HL-60 (cell line): ENCODE results near the gene TRIM50.

Experiments used
- DNase-seq, 2 experiments: peaks; one replicate each; pipeline ENCODE4 v3.0.0-alpha.2; 2010 to 2020; ENCODE audit warnings: low read depth in 1 of 2, low spot score in 1 of 2
- H3K27ac ChIP-seq: fragments of 250-450 bp; sonication (Bioruptor Pico); replicated peaks from 2 replicates; pipeline ENCODE4 v1.5.1; 2020; ENCODE audit warnings: mild to moderate bottlenecking, moderate library complexity
- H3K27me3 ChIP-seq: fragments of 250-450 bp; sonication (Bioruptor Pico); 2 replicates; pipeline ENCODE4 v1.5.1; 2021; ENCODE audit warnings: mild to moderate bottlenecking, moderate library complexity; ENCODE audit not compliant: insufficient read depth, poor library complexity, severe bottlenecking
- H3K4me3 ChIP-seq: replicated peaks from 2 replicates; pipeline ENCODE4 v1.5.1; 2011; ENCODE audit warnings: mild to moderate bottlenecking, control low read depth, low read length; ENCODE audit not compliant: insufficient read depth
- CTCF ChIP-seq: IDR thresholded peaks from one replicate; pipeline ENCODE4 v1.5.1; 2011; ENCODE audit warnings: low read length, control low read depth, inconsistent platforms; ENCODE audit not compliant: insufficient read depth
- GABPA ChIP-seq: IDR thresholded peaks from 2 replicates; pipeline ENCODE4 v1.6.1; 2012; ENCODE audit warnings: low read depth
- POLR2AphosphoS5 ChIP-seq: IDR thresholded peaks from 2 replicates; pipeline ENCODE4 v1.6.1; 2012; ENCODE audit warnings: low read depth
- SPI1 ChIP-seq: IDR thresholded peaks from 2 replicates; pipeline ENCODE4 v1.6.1; 2012; ENCODE audit warnings: low read depth, mild to moderate bottlenecking, borderline replicate concordance
- TF ChIP-seq, protein P1 (sequence below): IDR thresholded peaks from 2 replicates; pipeline ENCODE4 v1.6.1; 2012; ENCODE audit warnings: low read depth; ENCODE audit not compliant: insufficient replicate concordance

TRIM50 gene

DNA sequence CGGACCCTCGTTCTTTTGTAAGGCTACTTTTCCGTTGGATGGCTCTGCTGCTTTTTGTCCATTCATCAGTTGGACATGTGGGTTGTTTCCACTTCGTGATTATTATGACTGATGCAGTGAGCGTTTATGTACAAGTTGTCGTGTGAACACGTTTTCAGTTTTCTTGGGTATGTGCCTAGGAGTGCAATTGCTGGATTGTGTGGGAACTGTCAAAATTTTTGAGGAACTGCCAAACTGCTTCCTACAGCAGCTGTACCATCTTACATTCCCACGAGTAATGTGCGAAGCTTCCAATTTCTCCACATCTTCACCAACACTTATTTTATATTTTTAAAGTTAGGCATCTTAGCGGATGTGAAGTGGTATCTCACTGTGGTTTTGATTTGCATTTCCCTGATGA is 10.4 kb upstream of the TRIM50 start:
- H3K27ac ChIP-seq = no peak overlapping the region
- H3K27me3 ChIP-seq = no peaks in the 10 kb centered on the region
- DNase-seq = no peak
- TF ChIP-seq GABPA (no peak), POLR2AphosphoS5 (no peak), SPI1 (peak; percentile 22; the same call in 1 of the 2 replicates)
- TF ChIP-seq, protein P1, sequence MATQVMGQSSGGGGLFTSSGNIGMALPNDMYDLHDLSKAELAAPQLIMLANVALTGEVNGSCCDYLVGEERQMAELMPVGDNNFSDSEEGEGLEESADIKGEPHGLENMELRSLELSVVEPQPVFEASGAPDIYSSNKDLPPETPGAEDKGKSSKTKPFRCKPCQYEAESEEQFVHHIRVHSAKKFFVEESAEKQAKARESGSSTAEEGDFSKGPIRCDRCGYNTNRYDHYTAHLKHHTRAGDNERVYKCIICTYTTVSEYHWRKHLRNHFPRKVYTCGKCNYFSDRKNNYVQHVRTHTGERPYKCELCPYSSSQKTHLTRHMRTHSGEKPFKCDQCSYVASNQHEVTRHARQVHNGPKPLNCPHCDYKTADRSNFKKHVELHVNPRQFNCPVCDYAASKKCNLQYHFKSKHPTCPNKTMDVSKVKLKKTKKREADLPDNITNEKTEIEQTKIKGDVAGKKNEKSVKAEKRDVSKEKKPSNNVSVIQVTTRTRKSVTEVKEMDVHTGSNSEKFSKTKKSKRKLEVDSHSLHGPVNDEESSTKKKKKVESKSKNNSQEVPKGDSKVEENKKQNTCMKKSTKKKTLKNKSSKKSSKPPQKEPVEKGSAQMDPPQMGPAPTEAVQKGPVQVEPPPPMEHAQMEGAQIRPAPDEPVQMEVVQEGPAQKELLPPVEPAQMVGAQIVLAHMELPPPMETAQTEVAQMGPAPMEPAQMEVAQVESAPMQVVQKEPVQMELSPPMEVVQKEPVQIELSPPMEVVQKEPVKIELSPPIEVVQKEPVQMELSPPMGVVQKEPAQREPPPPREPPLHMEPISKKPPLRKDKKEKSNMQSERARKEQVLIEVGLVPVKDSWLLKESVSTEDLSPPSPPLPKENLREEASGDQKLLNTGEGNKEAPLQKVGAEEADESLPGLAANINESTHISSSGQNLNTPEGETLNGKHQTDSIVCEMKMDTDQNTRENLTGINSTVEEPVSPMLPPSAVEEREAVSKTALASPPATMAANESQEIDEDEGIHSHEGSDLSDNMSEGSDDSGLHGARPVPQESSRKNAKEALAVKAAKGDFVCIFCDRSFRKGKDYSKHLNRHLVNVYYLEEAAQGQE = no peak
- H3K4me3 ChIP-seq = no peak overlapping the region

- Histone ChIP-seq H3K27me3 (no peaks in the 10 kb centered on the region), H3K4me3 (no peak overlapping the region), H3K27ac (no peak overlapping the region)
- DNase-seq = no peak
- TF ChIP-seq GABPA (no peak), CTCF (no peak), POLR2AphosphoS5 (no peak), SPI1 (no peak)
- TF ChIP-seq, protein P1 = no peak
Observed at GRCh38 chr7:73332447-73332846, 4.6 kb upstream of the TRIM50 start.

DNA sequence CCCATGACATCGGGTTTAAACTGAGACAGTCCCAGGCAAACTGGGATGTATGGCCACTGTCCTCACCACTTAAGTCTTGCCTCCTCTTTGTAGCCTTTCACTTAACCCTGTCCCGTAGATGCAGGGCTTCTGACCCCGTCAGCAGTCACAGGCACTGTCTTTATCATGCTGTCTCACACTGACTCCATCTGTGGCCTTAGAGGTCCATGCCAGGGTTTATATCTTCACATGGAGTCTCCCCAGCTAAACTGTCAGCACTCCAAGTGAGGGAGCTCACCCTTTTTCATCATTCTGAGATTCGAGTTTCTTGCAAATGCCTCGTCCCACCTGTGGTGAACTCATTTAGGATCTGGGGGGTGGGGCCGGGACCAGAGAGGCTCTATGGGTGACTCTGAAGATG is 2.9 kb upstream of the TRIM50 start:
- Histone ChIP-seq H3K4me3 (no peak overlapping the region), H3K27ac (no peak overlapping the region)
- TF ChIP-seq POLR2AphosphoS5 = no peak
- TF ChIP-seq GABPA = no peak

GRCh38 chr7:73329861-73330581 is 2.1 kb upstream of the TRIM50 start:
- H3K4me3 ChIP-seq = no peak overlapping the region

More for the DNA sequence above, 2.9 kb upstream of the TRIM50 start:
- no peaks in the 10 kb centered on the region for H3K27me3 ChIP-seq
- no peak for DNase-seq

More at GRCh38 chr7:73329861-73330581, 2.1 kb upstream of the TRIM50 start:
- H3K27ac ChIP-seq = no peak overlapping the region
- no peaks in the 10 kb centered on the region for H3K27me3 ChIP-seq
- TF ChIP-seq GABPA (no peak), SPI1 (no peak), CTCF (no peak), POLR2AphosphoS5 (no peak)
- TF ChIP-seq, protein P1 = no peak
- no peak for DNase-seq
